ENCODE data around the gene KCNQ1. TPM values are rescaled to one million over a fixed set of nuclear protein-coding genes. Genes with fewer than 3 reads are reported as not detected.

The KCNQ1 gene
- polyA plus RNA-seq, 1 experiment = not detected

GRCh38 chr11:2462543-2462985 is 17.8 kb downstream of the KCNQ1 start:
- Histone ChIP-seq H3K27ac (ENCODE audit: low read depth, low read length) (no peak overlapping the region), H3K4me3 (ENCODE audit: low read depth, low read length) (no peak overlapping the region), H3K9me3 (ENCODE audit: control insufficient read depth, insufficient read depth, low read length) (no peaks in the 10 kb centered on the region; the same call in 1 of the 2 replicates), H3K27me3 (ENCODE audit: control insufficient read depth, insufficient read depth, low read length) (peaks cover 11% of the 10 kb centered on the region)
- no peak for TF ChIP-seq CTCF (IDR thresholded peaks at IDR 0.05; ENCODE audit: low read depth, low read length)
- ChIA-PET POLR2A (no interaction called here), CTCF (no interaction called here)
- DNase-seq (ENCODE audit: low read depth, low spot score) = no peak

- Histone ChIP-seq H3K4me3 (ENCODE audit: low read depth, low read length) (no peak overlapping the region), H3K27me3 (ENCODE audit: control insufficient read depth, insufficient read depth, low read length) (peaks cover 12% of the 10 kb centered on the region), H3K9me3 (ENCODE audit: control insufficient read depth, insufficient read depth, low read length) (no peaks in the 10 kb centered on the region; the same call in 1 of the 2 replicates), H3K27ac (ENCODE audit: low read depth, low read length) (no peak overlapping the region)
- CTCF ChIA-PET = no interaction called here
- POLR2A ChIA-PET = no interaction called here
- TF ChIP-seq CTCF (IDR thresholded peaks at IDR 0.05; ENCODE audit: low read depth, low read length) = no peak
- DNase-seq (ENCODE audit: low read depth, low spot score) = no peak
These were observed 18.4 kb downstream of the KCNQ1 start for GRCh38 chr11:2462986-2463765.

- POLR2A ChIA-PET = no interaction called here
- peaks cover 15% of the 10 kb centered on the region for H3K27me3 ChIP-seq (ENCODE audit: control insufficient read depth, insufficient read depth, low read length)
- no peak for TF ChIP-seq CTCF (IDR thresholded peaks at IDR 0.05; ENCODE audit: low read depth, low read length)
- no peaks in the 10 kb centered on the region; the same call in 1 of the 2 replicates for H3K9me3 ChIP-seq (ENCODE audit: control insufficient read depth, insufficient read depth, low read length)
- H3K27ac ChIP-seq (ENCODE audit: low read depth, low read length) = no peak overlapping the region
- DNase-seq (ENCODE audit: low read depth, low spot score) = no peak
- no peak overlapping the region for H3K4me3 ChIP-seq (ENCODE audit: low read depth, low read length)
- CTCF ChIA-PET = no interaction called here
These were observed 19.0 kb downstream of the KCNQ1 start for GRCh38 chr11:2463766-2464277.

- H3K27me3 ChIP-seq (ENCODE audit: control insufficient read depth, insufficient read depth, low read length) = peaks cover 14% of the 10 kb centered on the region
- no peak for TF ChIP-seq CTCF (IDR thresholded peaks at IDR 0.05; ENCODE audit: low read depth, low read length)
- POLR2A ChIA-PET = interaction anchor here (0.6 kb wide), 1 partner anchor 45 kb away, joined by 4 read pairs; no protein-coding TSS in a partner anchor
- H3K4me3 ChIP-seq (ENCODE audit: low read depth, low read length) = no peak overlapping the region
- H3K27ac ChIP-seq (ENCODE audit: low read depth, low read length) = no peak overlapping the region
- DNase-seq (ENCODE audit: low read depth, low spot score) = no peak
- no peaks in the 10 kb centered on the region; the same call in 1 of the 2 replicates for H3K9me3 ChIP-seq (ENCODE audit: control insufficient read depth, insufficient read depth, low read length)
- CTCF ChIA-PET = no interaction called here
These were observed 19.8 kb downstream of the KCNQ1 start for GRCh38 chr11:2464451-2465165.

Measured in AG04450 (cell line).